NCI-H2227 treated with DMSO at 0.1 percent for 48 hours (cell line): Measurements from ENCODE around the gene MAGEL2.
A peak's percentile ranks its signal among the peaks of the same experiment; 100 is the strongest.

Experiments used
- DNase-seq: peaks from one replicate; lab custom pipeline; 2025; lab: John Stamatoyannopoulos, UW

Gene MAGEL2

DNA sequence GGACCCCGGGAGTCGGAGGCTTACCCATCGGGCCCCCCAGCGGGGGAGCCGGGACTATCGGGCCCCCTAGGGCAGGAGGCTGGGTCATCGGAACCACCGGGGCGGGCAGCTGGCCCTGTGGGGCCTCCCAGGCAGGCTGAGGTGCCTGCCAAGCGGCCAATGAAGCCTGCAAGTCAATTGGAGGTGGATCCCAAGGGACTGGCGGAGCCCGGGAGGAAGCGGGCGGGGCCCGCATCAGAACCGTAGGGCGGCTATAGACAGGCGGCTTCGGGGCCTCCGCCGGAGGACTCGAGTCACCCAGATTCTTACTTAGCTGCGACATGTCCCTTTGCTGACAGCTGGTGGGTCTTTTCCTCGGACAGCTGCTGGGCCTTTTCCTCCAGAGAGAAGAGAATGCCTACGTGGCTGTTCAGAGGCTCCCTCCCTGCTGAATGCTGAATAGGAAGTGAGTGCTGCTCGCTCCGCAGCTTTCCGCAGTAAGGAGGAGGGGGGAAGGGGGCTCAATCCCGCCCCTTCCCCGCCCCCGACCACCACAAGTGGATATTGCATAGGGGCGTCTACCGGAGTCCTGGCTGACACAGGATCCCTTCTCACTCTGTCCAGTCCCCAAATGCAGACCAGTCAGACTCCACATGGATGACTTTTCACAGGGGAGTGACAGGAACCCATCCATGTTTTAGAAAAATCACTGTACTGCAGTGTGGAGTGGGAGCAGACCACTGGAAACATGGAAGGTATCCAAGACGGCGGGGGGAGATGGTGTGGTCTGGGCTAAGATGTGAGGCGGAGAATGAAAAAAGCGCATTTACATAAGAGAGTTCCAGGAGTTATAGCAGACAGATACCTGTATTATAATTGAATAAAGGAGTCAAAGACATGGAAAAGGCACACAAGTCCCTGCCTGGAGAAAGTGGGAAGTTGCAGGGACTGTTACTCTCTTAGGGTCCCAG lies at the start of gene MAGEL2:
Gene MAGEL2 (minus strand): TSS at position 447 of the 950 bp plus-strand sequence. CDS start 125 bp downstream, at position 322.
- DNase-seq: peak; percentile 89

DNA sequence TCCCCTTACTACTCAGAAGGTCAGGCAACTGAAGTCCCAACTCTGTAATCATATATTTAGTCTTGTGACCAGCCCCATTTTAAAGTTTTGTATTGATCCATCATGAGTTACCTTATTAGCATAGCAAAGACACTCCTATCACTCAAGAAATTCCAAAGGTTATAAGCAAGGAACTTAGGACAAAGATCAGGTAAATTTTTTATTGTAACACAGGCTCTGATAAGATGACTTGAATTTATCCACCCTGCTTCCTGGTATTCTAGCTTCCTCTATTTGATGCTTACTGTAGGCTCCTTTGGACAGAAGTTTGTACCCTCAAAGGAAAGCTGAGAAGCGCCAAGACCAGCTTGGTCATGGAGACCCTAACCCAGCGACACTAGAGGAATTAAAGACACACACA lies 47.6 kb upstream of the MAGEL2 start:
- no peak for DNase-seq

DNA sequence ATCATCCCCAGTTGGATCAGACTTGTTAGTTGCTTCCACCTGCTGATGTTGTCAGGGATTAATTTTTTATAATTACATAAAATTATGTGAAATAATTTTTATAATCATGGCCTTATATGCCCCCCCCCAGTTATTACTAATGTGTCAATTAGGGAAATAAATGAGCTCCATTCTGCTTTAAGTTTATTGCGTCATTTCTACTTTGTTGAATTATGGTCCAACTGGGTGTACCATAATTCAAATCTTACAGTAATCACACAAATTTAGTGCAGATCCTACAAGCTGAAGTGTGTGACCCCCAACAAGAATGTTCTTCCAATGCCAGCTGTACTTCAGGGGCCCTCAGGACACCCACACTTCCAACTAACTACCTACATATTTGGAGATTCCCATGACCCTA lies 46.9 kb upstream of the MAGEL2 start:
- DNase-seq: no peak

DNA sequence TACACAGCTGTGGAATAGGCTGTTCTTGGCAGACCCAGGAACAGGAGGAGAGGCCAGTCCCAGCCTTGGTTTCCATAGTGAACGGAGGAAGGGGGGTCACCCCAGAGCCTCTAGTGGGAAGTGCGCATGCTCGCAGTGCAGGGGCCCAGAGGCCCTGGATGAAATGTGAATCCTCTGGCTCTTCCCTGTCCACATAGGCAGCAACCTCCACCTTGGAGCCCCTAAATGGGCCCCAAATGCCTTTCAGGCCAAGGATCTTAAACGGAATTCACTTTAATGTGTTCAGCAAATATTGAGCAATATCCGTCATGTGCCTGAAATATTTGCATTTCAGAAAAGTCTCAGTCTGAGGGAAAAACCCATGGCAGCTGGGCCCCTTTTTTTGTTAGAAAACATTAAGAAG lies 42.8 kb upstream of the MAGEL2 start:
- DNase-seq: no peak

DNA sequence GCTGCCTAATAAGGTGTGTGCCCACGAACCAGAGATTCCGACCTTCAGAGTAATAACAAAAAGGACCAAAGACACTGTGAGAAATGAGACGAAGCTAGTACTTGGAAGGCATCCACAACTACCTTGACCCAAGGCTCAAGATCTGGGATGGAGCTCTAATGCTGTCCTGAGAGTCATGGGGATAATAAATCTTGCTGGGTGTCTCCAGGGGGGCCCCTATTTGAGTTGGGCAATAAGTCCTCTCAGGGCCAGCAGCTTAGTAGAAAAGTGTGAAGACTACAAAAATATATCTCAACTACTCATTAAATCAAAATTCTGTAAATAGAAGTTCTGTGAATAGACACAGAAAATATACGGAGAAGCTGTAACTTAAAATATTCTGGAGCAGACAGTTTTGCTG lies 42.3 kb upstream of the MAGEL2 start:
- DNase-seq: no peak

DNA sequence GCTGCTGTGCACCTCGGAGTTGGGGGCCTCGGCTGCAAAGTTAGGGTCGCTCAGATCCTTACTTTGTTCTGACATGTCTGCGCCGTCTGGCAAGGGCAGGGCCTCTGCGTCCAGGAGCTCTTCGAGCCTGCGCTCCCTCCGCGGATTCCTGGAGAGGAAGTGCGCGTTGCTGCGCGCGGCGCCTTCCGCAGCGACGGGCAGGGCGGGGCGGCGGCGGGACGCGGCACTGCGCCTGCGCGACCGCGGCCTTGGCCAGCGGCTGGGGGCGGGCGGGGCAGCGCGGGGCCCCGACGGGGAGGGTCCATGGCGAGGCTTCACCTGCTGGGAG lies 39.4 kb upstream of the MAGEL2 start, which contains the start of gene NDN:
Gene NDN (minus strand): TSS at position 163 of the 328 bp plus-strand sequence. CDS start 88 bp downstream, at position 75.
- peak; percentile 7 for DNase-seq

DNA sequence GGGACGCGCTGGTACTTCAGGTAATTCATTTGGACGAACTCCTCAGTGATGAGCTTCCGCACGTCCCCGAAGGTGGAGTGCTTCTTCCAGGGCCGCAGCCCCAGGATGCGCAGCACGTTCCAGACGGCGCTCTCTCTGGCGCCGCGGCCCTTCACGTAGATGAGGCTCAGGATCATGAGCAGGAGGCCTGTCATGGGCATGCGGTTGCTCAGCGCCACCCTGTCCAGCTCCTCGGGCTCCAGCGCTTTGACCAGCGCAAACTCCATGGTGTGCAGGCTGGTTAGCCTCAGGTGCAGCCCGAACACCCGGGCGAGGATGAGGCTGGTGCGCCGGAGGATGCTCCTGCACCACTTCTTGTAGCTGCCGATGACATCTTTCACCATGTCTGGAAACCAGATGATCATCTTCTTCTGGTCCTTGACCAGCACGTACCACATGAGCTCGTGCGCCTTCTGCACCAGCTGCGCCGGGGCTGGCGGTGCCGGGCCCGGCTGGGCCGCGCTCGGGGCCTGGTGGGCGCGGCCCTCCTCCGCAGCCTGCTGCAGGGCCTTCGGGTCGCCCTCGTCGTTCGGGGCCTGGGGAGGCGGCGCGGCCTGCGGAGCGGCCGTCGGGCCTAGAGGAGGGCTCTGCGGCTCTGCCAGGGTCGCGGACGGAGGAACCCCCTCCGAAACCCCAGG lies 38.9 kb upstream of the MAGEL2 start:
- no peak for DNase-seq

DNA sequence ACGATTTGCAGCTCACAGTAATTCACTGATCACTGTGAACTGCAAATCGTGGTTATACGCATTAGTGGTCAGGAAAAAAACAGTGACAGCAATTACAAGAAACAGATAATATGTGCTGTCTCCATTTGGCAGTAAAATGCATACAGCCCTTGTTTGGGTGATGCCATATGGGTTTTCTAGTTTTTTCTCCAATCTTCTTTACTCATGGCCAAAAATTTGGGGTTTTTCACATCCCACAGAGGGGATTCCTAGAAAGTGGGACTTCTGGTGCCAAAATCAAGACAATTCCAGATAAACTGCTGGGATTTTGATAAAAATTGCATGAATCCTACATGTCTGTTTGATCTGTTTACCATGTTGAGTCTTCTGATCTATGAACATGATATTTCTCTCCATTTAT lies 23.8 kb upstream of the MAGEL2 start:
- no peak for DNase-seq

DNA sequence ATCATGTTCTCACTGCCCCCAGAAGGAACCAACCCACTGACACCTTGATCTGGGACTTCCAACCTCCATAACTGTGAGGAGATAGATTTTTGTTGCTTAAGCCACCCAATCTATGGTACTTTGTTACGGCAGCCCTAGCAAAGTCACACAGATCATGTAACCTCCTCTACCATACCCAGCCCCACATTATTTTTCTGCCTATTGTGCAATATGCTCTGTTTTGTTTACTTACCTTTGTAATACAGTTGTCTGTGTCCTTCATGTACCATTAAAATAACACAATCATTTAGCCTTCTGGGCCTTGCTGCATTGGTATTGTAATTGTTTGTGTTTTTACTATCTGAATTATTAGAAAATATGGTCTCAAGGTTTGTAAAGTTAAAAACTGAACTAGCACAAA lies 23.3 kb upstream of the MAGEL2 start:
- DNase-seq: no peak

DNA sequence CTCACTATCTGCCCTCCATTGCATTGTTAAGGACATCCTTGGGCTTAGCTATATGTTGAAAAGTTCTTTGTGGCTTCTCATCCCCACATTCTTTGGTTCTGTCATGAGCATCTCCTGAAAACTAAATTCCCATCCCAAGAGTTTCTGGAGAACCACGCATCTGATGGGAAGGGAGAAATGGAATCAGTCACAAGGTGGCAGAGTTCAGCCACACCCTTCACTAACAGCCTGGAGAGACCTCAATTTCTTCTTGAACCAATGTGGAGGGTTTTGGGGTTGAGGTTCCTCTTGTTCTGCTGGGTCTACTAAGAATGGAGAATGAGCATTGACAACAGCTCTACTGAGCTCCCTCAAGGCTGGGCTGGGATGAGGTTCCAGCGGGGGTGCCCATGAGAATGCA lies 15.6 kb upstream of the MAGEL2 start:
- no peak for DNase-seq

DNA sequence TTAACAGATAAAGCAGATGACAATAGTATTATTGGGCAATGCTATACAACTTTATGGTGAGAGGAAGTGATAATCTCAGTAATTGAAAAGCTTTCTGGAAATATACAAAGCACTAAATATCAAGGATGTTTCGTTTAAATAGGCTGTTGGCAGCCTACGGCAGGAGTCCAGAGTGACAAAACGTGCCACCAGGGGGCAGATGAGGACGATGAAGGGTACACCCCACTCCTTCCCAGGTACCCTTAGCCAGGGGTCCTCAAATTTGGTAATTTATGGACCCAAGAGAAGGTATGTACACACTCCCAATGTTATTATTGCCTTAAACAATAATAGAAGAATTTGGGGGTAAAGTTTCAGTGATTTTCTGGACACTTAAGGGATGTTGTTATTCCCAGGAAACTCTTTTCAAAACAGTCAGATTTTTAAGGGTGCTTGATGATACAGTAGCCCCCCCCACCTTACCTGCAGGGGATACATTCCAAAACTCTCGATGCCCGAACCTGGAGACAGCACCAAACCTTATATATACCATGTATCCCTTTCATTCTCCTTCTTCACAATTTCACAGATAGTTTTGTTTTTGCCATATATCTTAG lies 1.4 kb upstream of the MAGEL2 start:
- no peak for DNase-seq

DNA sequence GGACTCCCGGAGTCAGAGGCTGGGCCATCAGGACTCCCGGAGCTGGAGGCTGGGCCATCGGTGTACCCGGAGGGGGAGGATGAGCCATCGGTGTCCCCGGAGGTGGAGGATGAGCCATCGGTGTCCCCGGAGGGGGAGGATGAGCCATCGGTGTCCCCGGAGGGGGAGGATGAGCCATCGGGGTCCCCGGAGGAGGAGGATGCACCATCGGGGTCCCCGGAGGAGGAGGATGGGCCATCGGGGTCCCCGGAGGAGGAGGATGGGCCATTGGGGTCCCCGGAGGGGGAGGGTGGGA lies 719 bp downstream of the MAGEL2 start:
- no peak for DNase-seq

DNA sequence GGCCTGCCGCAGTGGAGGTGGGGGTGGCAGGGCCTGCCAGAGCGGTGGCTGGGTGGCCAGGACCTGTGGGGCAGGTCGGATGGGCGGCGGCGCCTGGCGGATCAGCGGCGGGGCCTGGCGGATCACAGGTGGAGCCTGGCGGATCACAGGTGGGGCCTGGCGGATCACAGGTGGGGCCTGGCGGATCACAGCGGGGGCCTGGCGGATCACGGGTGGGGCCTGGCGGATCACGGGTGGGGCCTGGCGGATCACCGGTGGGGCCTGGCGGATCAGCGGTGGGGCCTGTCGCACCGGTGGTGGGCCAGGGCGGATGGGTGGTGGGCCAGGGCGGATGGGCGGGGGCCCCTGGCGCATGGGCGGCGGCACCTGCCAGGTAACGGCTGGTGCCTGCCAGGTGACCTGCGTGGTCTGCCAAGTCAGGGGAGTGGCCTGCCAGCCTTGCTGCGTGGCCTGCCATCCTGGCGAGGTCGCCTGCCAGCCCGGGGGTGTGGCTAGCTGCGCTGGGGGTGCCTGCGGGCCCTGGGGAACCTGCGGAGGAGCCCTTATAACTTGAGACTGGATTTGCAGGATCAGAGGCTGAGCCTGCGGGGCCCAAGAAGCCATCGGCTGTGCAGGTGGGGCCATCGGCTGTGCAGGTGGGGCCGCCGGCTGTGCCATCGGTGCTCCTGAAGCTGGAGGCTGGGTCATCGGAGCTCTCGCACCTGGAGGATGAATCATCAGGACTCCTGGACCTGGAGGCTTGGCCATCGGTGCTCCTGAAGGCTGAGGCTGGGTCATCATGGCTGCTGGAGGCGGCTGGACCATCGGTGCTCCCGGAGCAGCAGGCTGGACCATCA lies 1.3 kb downstream of the MAGEL2 start:
- no peak for DNase-seq

DNA sequence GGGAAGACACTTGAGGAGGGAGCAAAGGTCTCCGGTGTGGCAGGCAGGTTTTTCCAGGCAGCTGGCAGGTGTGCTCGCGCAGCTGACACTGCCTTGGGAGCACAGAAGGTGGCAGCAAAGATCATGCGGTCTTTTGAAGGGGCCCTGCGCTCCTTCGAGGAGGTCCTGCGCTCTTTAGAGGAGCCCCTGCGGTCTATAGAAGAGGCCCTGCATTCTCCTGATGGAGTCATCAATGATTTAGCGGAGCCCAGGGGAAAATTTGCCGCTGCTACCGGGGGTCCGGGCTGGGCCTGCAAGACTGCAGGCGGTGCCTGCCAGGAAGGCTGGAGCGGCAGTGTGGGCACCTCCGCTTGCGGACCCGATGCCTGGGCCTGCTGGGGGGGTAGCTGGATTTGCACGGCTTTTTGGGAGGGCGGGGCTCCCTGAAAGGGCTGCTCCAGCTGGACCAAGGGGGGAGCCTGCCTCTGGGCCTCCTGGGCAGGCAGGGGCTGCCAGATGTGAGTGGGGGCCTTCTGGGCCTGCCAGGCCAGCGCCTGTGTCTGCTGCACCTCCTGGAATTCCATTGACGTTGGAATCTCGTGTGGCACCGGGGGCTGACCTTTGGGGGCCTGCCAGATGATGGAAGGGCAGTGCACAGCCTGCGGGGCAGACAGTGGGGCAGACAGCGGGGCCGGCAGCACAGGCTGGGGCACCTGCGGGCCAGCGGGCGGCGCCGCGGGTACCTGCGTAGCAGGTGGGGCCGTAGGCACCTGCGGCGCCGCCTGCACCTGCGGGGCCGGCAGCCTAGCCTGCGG lies 2.1 kb downstream of the MAGEL2 start:
- no peak for DNase-seq

DNA sequence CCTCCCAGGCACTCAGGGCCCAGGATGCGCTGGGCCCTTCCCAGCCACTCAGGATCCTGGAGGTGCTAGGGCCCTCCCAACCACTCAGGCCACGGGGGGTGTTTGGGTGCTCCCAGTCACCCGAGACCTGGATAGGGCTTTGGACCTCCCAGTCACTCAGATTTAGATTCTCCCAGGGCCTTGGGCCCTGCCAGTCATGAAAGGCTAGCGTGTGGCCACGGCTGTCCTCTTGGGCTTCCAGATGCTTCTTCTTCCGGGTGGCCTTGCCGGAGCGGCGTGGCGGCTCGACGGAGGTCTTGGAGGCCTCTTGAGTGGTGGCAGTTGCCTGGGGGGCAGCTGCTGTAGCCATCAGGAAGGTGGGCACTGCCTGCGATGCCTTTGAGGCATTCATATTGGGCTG lies 2.8 kb downstream of the MAGEL2 start:
- no peak for DNase-seq

DNA sequence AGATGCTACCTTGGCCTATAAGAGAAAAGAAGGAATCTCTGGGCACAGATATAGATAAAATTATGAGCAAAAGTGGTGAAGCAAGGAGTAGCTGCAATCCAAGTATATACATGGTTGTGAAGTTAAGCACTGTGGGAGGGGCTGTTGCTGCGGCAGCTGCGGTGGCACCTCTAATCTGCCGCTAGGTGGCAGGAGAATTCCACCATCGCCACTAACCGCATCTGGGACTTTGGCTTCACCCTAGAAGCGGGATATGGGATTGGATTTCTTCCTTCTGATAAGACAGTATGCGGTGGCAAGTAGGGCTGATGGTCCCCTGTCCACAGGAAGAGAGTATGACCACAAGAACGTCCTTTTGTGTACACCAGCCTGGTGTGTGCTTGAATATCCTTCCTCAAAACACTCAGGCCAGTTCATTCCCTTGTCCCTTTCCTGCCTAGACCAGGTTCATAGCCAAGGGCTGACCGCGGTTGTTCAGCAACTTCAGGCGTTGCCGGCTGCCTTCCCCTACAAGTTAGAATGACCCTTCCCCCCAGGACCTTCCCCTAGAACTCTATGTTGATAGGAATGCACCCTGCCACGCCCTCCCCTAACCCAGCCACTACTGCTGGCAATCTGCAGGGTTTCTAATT lies 5.1 kb downstream of the MAGEL2 start:
- peak; percentile 60 for DNase-seq

DNA sequence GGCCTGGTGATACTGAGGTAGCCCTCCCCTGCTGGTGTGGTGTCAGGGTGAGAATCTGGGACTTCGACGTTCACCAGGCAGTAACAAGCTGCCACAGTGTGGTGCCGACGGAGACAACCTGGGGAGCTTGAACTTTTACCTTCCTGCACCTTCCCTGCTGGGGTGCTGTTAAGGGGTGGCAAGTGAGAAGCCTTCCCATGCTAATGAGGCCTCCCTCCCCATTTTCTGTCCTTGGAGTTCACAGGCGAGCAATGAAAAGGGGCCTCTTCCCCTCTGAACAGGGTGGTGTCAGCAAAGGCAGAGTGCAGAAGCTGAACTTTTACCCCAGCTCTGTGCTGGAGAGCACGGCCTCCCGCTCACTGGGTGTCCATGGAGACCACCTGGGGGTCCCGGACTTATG lies 13.5 kb downstream of the MAGEL2 start:
- no peak for DNase-seq

DNA sequence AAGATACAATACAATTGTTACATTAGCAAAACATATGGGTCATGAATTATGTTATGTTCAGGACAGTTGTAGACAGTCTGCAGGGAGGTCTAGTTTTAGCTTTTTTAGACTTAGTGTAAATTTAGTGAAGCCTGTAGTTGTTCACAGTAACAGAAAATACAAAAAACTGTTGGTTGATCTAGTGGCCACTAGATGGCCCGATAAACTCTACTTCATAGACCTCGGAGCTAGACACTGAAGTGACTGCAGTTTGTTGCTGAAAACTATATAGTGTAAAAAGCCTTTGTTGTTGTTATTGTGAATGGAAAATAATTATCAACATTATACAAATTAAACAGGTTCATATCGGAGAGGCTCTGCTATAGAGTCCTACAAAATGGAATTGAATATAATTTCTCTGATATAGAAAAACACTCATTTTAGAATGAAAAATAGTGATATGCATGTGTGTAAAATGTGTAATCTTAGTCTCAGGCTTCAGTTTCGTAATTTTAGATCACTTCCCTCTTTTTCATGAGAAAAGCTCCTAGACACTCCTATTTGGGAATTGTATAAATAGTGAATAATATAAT lies 18.3 kb downstream of the MAGEL2 start:
- peak; percentile 5 for DNase-seq

DNA sequence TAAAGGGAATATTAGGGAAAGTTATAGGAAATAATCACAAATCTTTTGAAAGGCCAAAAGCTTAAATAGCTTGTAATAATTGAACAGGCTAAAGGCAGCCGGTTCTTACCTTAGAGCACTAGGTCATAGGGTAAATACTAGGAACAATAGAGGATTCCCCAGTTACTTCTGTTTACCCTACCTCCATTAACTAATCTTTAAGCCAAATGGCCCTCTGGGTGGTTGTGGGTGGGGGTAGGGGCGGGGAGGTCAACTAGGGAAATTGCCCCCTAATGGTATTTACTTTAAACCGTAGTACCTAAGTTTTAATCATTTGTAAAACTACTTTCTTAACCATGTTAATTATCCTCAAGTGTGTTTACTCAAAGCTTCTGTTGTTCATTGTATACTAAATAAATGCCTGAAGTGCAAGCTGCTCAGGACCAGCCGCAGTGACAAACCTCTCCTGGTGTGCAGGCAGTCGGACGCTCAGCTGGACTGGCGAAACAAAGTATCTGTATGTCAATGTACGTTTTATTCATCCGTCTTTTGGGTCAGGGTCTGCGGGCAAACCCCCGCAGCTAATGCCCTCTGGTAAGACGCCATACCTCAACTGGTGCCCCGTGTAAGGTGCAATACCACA lies 18.9 kb downstream of the MAGEL2 start:
- no peak for DNase-seq

DNA sequence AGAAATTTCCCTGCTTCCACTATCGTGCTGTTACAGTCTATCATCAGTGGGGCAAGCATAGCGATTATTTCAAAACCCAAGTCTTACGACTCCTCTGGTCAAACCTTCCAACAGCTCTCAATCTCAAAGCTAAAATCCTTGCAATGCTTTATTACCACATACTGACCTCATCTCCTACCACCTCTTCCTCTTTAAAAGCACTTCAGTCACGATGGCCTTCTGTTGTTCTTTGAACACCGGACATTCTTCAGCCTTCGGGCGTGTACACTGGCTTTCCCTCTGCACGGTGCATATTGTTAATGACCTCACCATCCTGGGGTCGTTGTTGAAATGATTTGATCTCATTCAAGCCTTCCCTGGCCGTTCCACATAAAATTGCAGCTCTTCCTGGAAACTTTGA lies 31.1 kb downstream of the MAGEL2 start:
- DNase-seq: peak; percentile 46
